Thyroid gland (tissue), 4 donors: Measurements from ENCODE around the gene CITED1.

Experiments
- CTCF ChIP-seq, 6 experiments: fragments of 200-600 bp in 3 of 6; fragments of 450-650 bp in 3 of 6; sonication (generic) in 3 of 6; IDR thresholded peaks; one replicate each; pipeline ENCODE4 v1.5.1; 2016 to 2019; ENCODE audit warnings: antibody characterized with exemption in 6 of 6, mild to moderate bottlenecking in 2 of 6, inconsistent platforms in 1 of 6, moderate library complexity in 1 of 6
- POLR2A ChIP-seq, 2 donors: fragments of 450-650 bp; IDR thresholded peaks; one replicate each; pipeline ENCODE4 v1.6.1; 2017; ENCODE audit warnings: antibody characterized with exemption in 2 of 2, mild to moderate bottlenecking in 2 of 2, moderate library complexity in 1 of 2

DNA sequence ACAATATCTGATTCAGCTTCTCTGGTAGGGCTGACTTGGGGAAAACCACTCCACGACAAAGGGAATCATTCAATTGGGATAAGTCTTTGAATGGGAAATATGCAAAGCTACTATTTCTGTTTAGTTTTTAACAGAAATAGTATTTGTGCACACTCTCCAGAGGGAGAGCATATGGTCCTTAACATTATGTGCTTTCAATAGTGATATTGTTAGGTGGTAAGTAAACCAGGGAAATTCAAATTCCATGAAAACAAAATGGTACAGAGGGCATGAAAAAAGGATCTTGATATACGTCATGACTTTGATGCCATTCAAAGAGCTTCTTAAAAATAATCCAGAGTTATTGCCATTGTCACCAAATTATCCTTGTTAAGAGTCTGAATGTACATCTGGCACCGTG lies 47.1 kb upstream of the CITED1 start:
- no peak for TF ChIP-seq POLR2A (IDR thresholded peaks at IDR 0.05)
- no peak for TF ChIP-seq CTCF (IDR thresholded peaks at IDR 0.05)
